Astrocyte (in vitro differentiated cells and primary cell): ENCODE results near the gene COPS9. TPM values are rescaled to one million over a fixed set of nuclear protein-coding genes. Genes with fewer than 3 reads are reported as not detected.

Experiments used
- DNase-seq: peaks from one replicate; pipeline ENCODE4 v3.0.0-alpha.2; 2010; ENCODE audit warnings: low read depth
- FAIRE-seq: peaks from 2 replicates; lab custom pipeline; 2011; peaks lifted over from hg19 to GRCh38; lab: Jason Lieb, UNC
- H2AFZ ChIP-seq: 2 replicates; pipeline ENCODE4 v1.6.0; 2012; ENCODE audit warnings: low read depth, low read length, inconsistent platforms
- H3K27ac ChIP-seq: 2 replicates; pipeline ENCODE4 v1.5.1; 2011; ENCODE audit warnings: low read depth, low read length, inconsistent platforms
- H3K27me3 ChIP-seq: 2 replicates; pipeline ENCODE4 v1.6.0; 2011; ENCODE audit warnings: low read length, inconsistent platforms; ENCODE audit not compliant: insufficient read depth
- H3K36me3 ChIP-seq: 2 replicates; pipeline ENCODE4 v1.5.1; 2011; ENCODE audit warnings: low read length, inconsistent platforms; ENCODE audit not compliant: insufficient read depth
- H3K4me1 ChIP-seq: 2 replicates; pipeline ENCODE4 v1.5.1; 2011; ENCODE audit warnings: low read length, inconsistent platforms; ENCODE audit not compliant: insufficient read depth
- H3K4me2 ChIP-seq: 2 replicates; pipeline ENCODE4 v1.6.0; 2012; ENCODE audit warnings: low read length, inconsistent platforms
- H3K4me3 ChIP-seq: 2 replicates; pipeline ENCODE4 v1.5.1; 2011; ENCODE audit warnings: low read depth, mild to moderate bottlenecking, low read length, inconsistent platforms; ENCODE audit not compliant: insufficient read depth
- H3K79me2 ChIP-seq: 2 replicates; pipeline ENCODE4 v1.6.0; 2012; ENCODE audit warnings: mild to moderate bottlenecking, low read length, inconsistent platforms; ENCODE audit not compliant: insufficient read depth
- H3K9ac ChIP-seq: 2 replicates; pipeline ENCODE4 v1.6.0; 2012; ENCODE audit warnings: mild to moderate bottlenecking, low read length, inconsistent platforms
- H3K9me3 ChIP-seq: 2 replicates; pipeline ENCODE4 v1.5.1; 2012; ENCODE audit warnings: low read depth, mild to moderate bottlenecking, low read length, inconsistent platforms; ENCODE audit not compliant: insufficient read depth
- H4K20me1 ChIP-seq: 2 replicates; pipeline ENCODE4 v1.6.0; 2012; ENCODE audit warnings: low read length, inconsistent platforms; ENCODE audit not compliant: insufficient read depth
- H3K27ac Mint-ChIP-seq: one replicate; pipeline ENCODE4 v1.8.0; 2021; ENCODE audit warnings: mild to moderate bottlenecking, mixed read lengths; ENCODE audit not compliant: unreplicated experiment
- H3K27me3 Mint-ChIP-seq: one replicate; pipeline ENCODE4 v1.8.0; 2021; ENCODE audit warnings: low read depth, mixed read lengths; ENCODE audit not compliant: unreplicated experiment
- H3K36me3 Mint-ChIP-seq: one replicate; pipeline ENCODE4 v1.8.0; 2021; ENCODE audit warnings: low read depth, mixed read lengths; ENCODE audit not compliant: unreplicated experiment
- H3K4me1 Mint-ChIP-seq: one replicate; pipeline ENCODE4 v1.8.0; 2021; ENCODE audit warnings: low read depth, mixed read lengths; ENCODE audit not compliant: unreplicated experiment
- H3K4me3 Mint-ChIP-seq: one replicate; pipeline ENCODE4 v1.8.0; 2021; ENCODE audit warnings: mild to moderate bottlenecking, moderate library complexity, mixed read lengths; ENCODE audit not compliant: unreplicated experiment
- H3K9me3 Mint-ChIP-seq: one replicate; pipeline ENCODE4 v1.8.0; 2021; ENCODE audit warnings: mild to moderate bottlenecking, mixed read lengths; ENCODE audit not compliant: unreplicated experiment
- EZH2 ChIP-seq: IDR thresholded peaks from 2 replicates; pipeline ENCODE4 v1.6.1; 2012; ENCODE audit warnings: mild to moderate bottlenecking, low read length, inconsistent platforms; ENCODE audit not compliant: insufficient read depth
- total RNA-seq: library from RNA; stranded (reverse); gene quantifications from 2 replicates; pipeline ENCODE4 v1.2.1, GENCODE V29; 2021
- TF ChIP-seq, protein P1 (sequence below): IDR thresholded peaks from 2 replicates; pipeline ENCODE4 v1.5.1; 2011; ENCODE audit warnings: low read depth, mild to moderate bottlenecking, inconsistent platforms, low read length, moderate library complexity; ENCODE audit not compliant: insufficient read depth

Gene COPS9
- total RNA-seq, 1 donor from 2014 or later: 192 TPM

DNA sequence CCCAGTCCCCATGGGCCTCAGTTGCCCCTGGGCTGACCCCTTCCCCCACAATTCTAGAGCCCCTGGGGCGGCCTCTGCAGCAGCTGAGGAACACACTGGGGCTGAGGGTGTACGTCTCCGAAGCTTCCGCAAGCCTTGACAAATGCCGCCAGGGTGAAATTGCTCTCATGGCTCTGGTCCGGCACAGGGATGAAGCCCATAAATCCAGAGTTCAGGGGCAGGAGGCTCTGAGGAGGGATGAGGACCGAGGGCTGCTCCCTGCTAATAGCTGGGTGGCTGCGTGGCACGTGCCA lies 31.4 kb upstream of the COPS9 start:
- Histone ChIP-seq H3K9me3 (no peaks in the 10 kb centered on the region), H3K9ac (no peak overlapping the region), H3K27me3 (peaks cover 18% of the 10 kb centered on the region), H4K20me1 (no peaks in the 10 kb centered on the region), H3K4me2 (no peak overlapping the region), H3K27ac (no peak overlapping the region), H2AFZ (no peak overlapping the region), H3K36me3 (no peaks in the 10 kb centered on the region), H3K79me2 (no peaks in the 10 kb centered on the region), H3K4me3 (no peak overlapping the region), H3K4me1 (no peaks in the 10 kb centered on the region)
- Mint-ChIP-seq H3K9me3 (peaks cover 6% of the 10 kb centered on the region), H3K4me1 (no peaks in the 10 kb centered on the region), H3K4me3 (no peak overlapping the region), H3K36me3 (no peaks in the 10 kb centered on the region), H3K27ac (no peak overlapping the region), H3K27me3 (peaks cover 36% of the 10 kb centered on the region)
- FAIRE-seq: no peak
- no peak for DNase-seq
- TF ChIP-seq EZH2: no peak
- TF ChIP-seq, protein P1, sequence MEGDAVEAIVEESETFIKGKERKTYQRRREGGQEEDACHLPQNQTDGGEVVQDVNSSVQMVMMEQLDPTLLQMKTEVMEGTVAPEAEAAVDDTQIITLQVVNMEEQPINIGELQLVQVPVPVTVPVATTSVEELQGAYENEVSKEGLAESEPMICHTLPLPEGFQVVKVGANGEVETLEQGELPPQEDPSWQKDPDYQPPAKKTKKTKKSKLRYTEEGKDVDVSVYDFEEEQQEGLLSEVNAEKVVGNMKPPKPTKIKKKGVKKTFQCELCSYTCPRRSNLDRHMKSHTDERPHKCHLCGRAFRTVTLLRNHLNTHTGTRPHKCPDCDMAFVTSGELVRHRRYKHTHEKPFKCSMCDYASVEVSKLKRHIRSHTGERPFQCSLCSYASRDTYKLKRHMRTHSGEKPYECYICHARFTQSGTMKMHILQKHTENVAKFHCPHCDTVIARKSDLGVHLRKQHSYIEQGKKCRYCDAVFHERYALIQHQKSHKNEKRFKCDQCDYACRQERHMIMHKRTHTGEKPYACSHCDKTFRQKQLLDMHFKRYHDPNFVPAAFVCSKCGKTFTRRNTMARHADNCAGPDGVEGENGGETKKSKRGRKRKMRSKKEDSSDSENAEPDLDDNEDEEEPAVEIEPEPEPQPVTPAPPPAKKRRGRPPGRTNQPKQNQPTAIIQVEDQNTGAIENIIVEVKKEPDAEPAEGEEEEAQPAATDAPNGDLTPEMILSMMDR: no peak

DNA sequence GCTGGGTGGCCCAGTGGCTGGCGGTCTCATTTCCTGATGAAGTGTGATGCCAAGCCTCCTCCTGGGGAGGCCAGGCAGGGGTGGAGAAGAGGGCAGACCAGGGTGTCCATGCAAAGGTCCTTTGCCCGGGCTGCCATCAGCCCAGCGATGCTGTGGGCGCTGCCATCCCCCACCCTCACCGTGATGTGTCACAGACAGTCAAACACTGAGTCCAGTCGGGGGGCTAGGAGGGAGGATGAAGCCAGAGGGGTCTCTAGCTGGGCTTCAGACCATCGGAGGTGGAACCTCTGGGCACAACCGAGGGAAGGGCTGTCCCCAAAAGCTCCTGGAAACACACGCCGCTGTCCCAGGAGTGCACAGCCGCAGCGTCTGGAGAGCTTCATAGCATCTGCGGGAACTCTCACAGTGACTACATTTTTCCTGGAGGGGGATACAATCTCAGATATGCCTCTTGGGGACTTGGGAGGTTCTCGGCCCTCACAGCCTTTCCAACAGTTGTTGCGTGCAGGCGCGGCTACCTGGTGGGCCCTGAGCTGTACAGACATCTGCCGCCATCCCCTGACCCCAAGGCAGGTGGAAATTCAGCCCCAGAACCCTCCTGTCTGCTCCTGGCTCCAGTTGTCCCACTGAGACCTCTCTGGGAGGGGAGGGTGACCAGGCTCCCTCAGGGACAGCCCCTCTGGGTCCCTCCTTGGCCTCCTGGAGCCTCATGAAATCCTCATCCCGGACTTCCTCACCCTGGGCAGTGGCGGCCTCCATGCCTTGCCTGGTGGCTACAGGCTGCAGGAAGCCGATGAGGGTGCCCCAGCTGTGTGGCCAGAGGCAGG lies 30.9 kb upstream of the COPS9 start:
- no peak overlapping the region for H3K4me3 ChIP-seq
- TF ChIP-seq EZH2: no peak
- TF ChIP-seq, protein P1: no peak
- Mint-ChIP-seq H3K36me3 (no peaks in the 10 kb centered on the region), H3K9me3 (peaks cover 6% of the 10 kb centered on the region), H3K27me3 (peaks cover 42% of the 10 kb centered on the region), H3K27ac (no peak overlapping the region), H3K4me3 (no peak overlapping the region), H3K4me1 (no peaks in the 10 kb centered on the region)
- H3K27ac ChIP-seq: no peak overlapping the region
- no peak overlapping the region for H3K9ac ChIP-seq
- peaks cover 13% of the 10 kb centered on the region for H3K27me3 ChIP-seq
- no peak for DNase-seq
- H2AFZ ChIP-seq: no peak overlapping the region
- no peaks in the 10 kb centered on the region for H3K79me2 ChIP-seq
- H3K36me3 ChIP-seq: no peaks in the 10 kb centered on the region
- no peaks in the 10 kb centered on the region for H4K20me1 ChIP-seq
- no peak overlapping the region for H3K4me2 ChIP-seq
- H3K4me1 ChIP-seq: no peaks in the 10 kb centered on the region
- H3K9me3 ChIP-seq: no peaks in the 10 kb centered on the region
- no peak for FAIRE-seq

DNA sequence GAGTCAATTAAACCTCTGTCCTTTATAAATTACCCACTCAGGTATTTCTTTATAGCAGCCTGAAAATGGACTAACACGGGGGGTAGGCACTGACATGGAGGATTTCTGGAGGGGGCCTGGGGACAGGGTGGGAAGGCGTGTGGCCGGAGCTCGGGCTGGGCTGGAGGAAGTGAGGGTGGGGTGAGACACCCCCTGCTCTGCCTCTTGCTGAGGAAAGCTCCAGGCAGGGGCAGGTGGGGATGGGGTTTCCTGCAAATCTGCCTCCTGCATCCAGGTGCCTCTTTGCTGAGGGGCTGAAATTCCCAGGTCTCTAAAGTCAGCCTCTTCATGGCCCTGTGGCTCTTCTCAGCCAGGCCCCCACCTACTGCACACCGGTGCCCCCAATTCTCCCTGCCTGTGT lies 30.1 kb upstream of the COPS9 start:
- DNase-seq: no peak
- no peak overlapping the region for H3K9ac ChIP-seq
- no peak overlapping the region for H3K4me2 ChIP-seq
- H3K27ac ChIP-seq: no peak overlapping the region
- H3K36me3 ChIP-seq: no peaks in the 10 kb centered on the region
- H3K27ac Mint-ChIP-seq: no peak overlapping the region
- H3K27me3 ChIP-seq: peaks cover 5% of the 10 kb centered on the region
- no peaks in the 10 kb centered on the region for H3K4me1 Mint-ChIP-seq
- H3K79me2 ChIP-seq: no peaks in the 10 kb centered on the region
- H3K9me3 ChIP-seq: no peaks in the 10 kb centered on the region
- no peaks in the 10 kb centered on the region for H3K4me1 ChIP-seq
- H3K27me3 Mint-ChIP-seq: peaks cover 47% of the 10 kb centered on the region
- H3K9me3 Mint-ChIP-seq: peaks cover 6% of the 10 kb centered on the region
- H3K36me3 Mint-ChIP-seq: no peaks in the 10 kb centered on the region
- FAIRE-seq: no peak
- no peak overlapping the region for H3K4me3 Mint-ChIP-seq
- TF ChIP-seq, protein P1: no peak
- TF ChIP-seq EZH2: no peak
- no peak overlapping the region for H3K4me3 ChIP-seq
- H4K20me1 ChIP-seq: no peaks in the 10 kb centered on the region
- no peak overlapping the region for H2AFZ ChIP-seq
